Measurements from ENCODE around the gene TRMT1. TPM values are rescaled to one million over a fixed set of nuclear protein-coding genes. Genes with fewer than 3 reads are reported as not detected.
"Not testable (repeated sequence)": the region's sequence is repeated elsewhere in the genome, so short reads cannot be mapped to it uniquely, and the experiment has no call there.

TRMT1 gene
- total RNA-seq (2014; rRNA removed; shearing (Covaris generic); ENCODE audit: low replicate concordance) = 35.9 and 69.7 TPM in 2 replicates

- Histone ChIP-seq H3K4me2 (ENCODE audit: low read depth, low read length, poor library complexity, severe bottlenecking) (peak within 1 kb of the TSS; percentile 91), H2AFZ (ENCODE audit: low read length) (peak within 1 kb of the TSS; percentile 73; the same call in 1 of the 2 replicates), H3K9me3 (ENCODE audit: low read length) (no peaks in the 10 kb centered on the region), H3K36me3 (ENCODE audit: insufficient read depth, low read length) (no peaks in the 10 kb centered on the region), H3K4me3 (ENCODE audit: low read length) (peak within 1 kb of the TSS; percentile 97), H3K9me2 (replicated peaks; ENCODE audit: insufficient read depth, low read length) (no peaks in the 10 kb centered on the region), H3K27me3 (ENCODE audit: low read length) (no peaks in the 10 kb centered on the region), H4K20me1 (ENCODE audit: insufficient read depth, low read depth, low read length) (peaks cover 27% of the 10 kb centered on the region), H3K79me2 (ENCODE audit: low read length) (peaks cover 50% of the 10 kb centered on the region), H3K9ac (ENCODE audit: low read length) (peak within 1 kb of the TSS; percentile 84), H3K4me1 (ENCODE audit: low read length) (peaks cover 44% of the 10 kb centered on the region), H3K27ac (ENCODE audit: low read length) (peak within 1 kb of the TSS; percentile 55)
- DNase-seq = peak; percentile 97
Measured at GRCh38 chr19:13116282-13117175, at the start of gene TRMT1. TSS of gene TRMT1 (minus strand) at chr19:13116740. CDS start at chr19:13116399, 341 bp downstream.

- not testable (repeated sequence) for H3K9me2 ChIP-seq (replicated peaks; ENCODE audit: insufficient read depth, low read length); H4K20me1 ChIP-seq (ENCODE audit: insufficient read depth, low read depth, low read length); H2AFZ ChIP-seq (ENCODE audit: low read length); H3K9ac ChIP-seq (ENCODE audit: low read length); H3K4me3 ChIP-seq (ENCODE audit: low read length); H3K9me3 ChIP-seq (ENCODE audit: low read length); H3K36me3 ChIP-seq (ENCODE audit: insufficient read depth, low read length); H3K27me3 ChIP-seq (ENCODE audit: low read length); H3K27ac ChIP-seq (ENCODE audit: low read length); H3K4me2 ChIP-seq (ENCODE audit: low read depth, low read length, poor library complexity, severe bottlenecking); H3K79me2 ChIP-seq (ENCODE audit: low read length)
- H3K4me1 ChIP-seq (ENCODE audit: low read length) = peaks cover 30% of the 10 kb centered on the region
- DNase-seq = peak; percentile 10
Measured at GRCh38 chr19:13166151-13166550, 49.6 kb upstream of the TRMT1 start.

- H3K4me3 ChIP-seq (ENCODE audit: low read length) = no peak overlapping the region
- no peak overlapping the region for H3K27ac ChIP-seq (ENCODE audit: low read length)
- no peaks in the 10 kb centered on the region for H4K20me1 ChIP-seq (ENCODE audit: insufficient read depth, low read depth, low read length)
- no peaks in the 10 kb centered on the region for H3K79me2 ChIP-seq (ENCODE audit: low read length)
- no peaks in the 10 kb centered on the region for H3K27me3 ChIP-seq (ENCODE audit: low read length)
- H3K9ac ChIP-seq (ENCODE audit: low read length) = no peak overlapping the region
- H3K4me1 ChIP-seq (ENCODE audit: low read length) = peaks cover 30% of the 10 kb centered on the region
- no peaks in the 10 kb centered on the region for H3K36me3 ChIP-seq (ENCODE audit: insufficient read depth, low read length)
- no peak overlapping the region for H2AFZ ChIP-seq (ENCODE audit: low read length)
- H3K9me3 ChIP-seq (ENCODE audit: low read length) = no peaks in the 10 kb centered on the region
- DNase-seq = peak; percentile 32
- no peaks in the 10 kb centered on the region for H3K9me2 ChIP-seq (replicated peaks; ENCODE audit: insufficient read depth, low read length)
- H3K4me2 ChIP-seq (ENCODE audit: low read depth, low read length, poor library complexity, severe bottlenecking) = no peak overlapping the region
Measured at GRCh38 chr19:13165162-13165997, 48.8 kb upstream of the TRMT1 start.

GRCh38 chr19:13164343-13165161 is 48.0 kb upstream of the TRMT1 start:
- Histone ChIP-seq H4K20me1 (ENCODE audit: insufficient read depth, low read depth, low read length) (no peaks in the 10 kb centered on the region), H3K9me2 (replicated peaks; ENCODE audit: insufficient read depth, low read length) (no peaks in the 10 kb centered on the region), H3K27ac (ENCODE audit: low read length) (no peak overlapping the region), H3K4me1 (ENCODE audit: low read length) (peaks cover 30% of the 10 kb centered on the region), H3K4me3 (ENCODE audit: low read length) (peak overlapping the region; percentile 54; the same call in 1 of the 2 replicates), H3K79me2 (ENCODE audit: low read length) (no peaks in the 10 kb centered on the region), H3K4me2 (ENCODE audit: low read depth, low read length, poor library complexity, severe bottlenecking) (peak overlapping the region; percentile 77), H3K27me3 (ENCODE audit: low read length) (no peaks in the 10 kb centered on the region), H3K36me3 (ENCODE audit: insufficient read depth, low read length) (no peaks in the 10 kb centered on the region), H3K9ac (ENCODE audit: low read length) (peak overlapping the region; percentile 55), H2AFZ (ENCODE audit: low read length) (peak overlapping the region; percentile 98), H3K9me3 (ENCODE audit: low read length) (no peaks in the 10 kb centered on the region)
- DNase-seq = peak; percentile 68

- Histone ChIP-seq H3K27ac (ENCODE audit: low read length) (no peak overlapping the region), H3K27me3 (ENCODE audit: low read length) (no peaks in the 10 kb centered on the region), H3K36me3 (ENCODE audit: insufficient read depth, low read length) (no peaks in the 10 kb centered on the region), H3K4me2 (ENCODE audit: low read depth, low read length, poor library complexity, severe bottlenecking) (peak overlapping the region; percentile 77), H3K79me2 (ENCODE audit: low read length) (no peaks in the 10 kb centered on the region), H3K4me3 (ENCODE audit: low read length) (peak overlapping the region; percentile 58; the same call in 1 of the 2 replicates), H4K20me1 (ENCODE audit: insufficient read depth, low read depth, low read length) (no peaks in the 10 kb centered on the region), H3K9me3 (ENCODE audit: low read length) (no peaks in the 10 kb centered on the region), H2AFZ (ENCODE audit: low read length) (peak overlapping the region; percentile 98), H3K9ac (ENCODE audit: low read length) (peak overlapping the region; percentile 55), H3K9me2 (replicated peaks; ENCODE audit: insufficient read depth, low read length) (no peaks in the 10 kb centered on the region), H3K4me1 (ENCODE audit: low read length) (peaks cover 30% of the 10 kb centered on the region)
- peak; percentile 56 for DNase-seq
Measured at GRCh38 chr19:13163609-13164342, 47.2 kb upstream of the TRMT1 start.

GRCh38 chr19:13162724-13163608 is 46.4 kb upstream of the TRMT1 start:
- H3K9ac ChIP-seq (ENCODE audit: low read length) = peak overlapping the region; percentile 58
- no peaks in the 10 kb centered on the region for H3K9me2 ChIP-seq (replicated peaks; ENCODE audit: insufficient read depth, low read length)
- peak overlapping the region; percentile 77 for H3K4me2 ChIP-seq (ENCODE audit: low read depth, low read length, poor library complexity, severe bottlenecking)
- H3K9me3 ChIP-seq (ENCODE audit: low read length) = no peaks in the 10 kb centered on the region
- H3K4me3 ChIP-seq (ENCODE audit: low read length) = peak overlapping the region; percentile 58
- no peaks in the 10 kb centered on the region for H3K27me3 ChIP-seq (ENCODE audit: low read length)
- H3K36me3 ChIP-seq (ENCODE audit: insufficient read depth, low read length) = no peaks in the 10 kb centered on the region
- no peaks in the 10 kb centered on the region for H4K20me1 ChIP-seq (ENCODE audit: insufficient read depth, low read depth, low read length)
- DNase-seq = peak; percentile 88
- no peaks in the 10 kb centered on the region for H3K79me2 ChIP-seq (ENCODE audit: low read length)
- peaks cover 30% of the 10 kb centered on the region for H3K4me1 ChIP-seq (ENCODE audit: low read length)
- no peak overlapping the region for H3K27ac ChIP-seq (ENCODE audit: low read length)
- H2AFZ ChIP-seq (ENCODE audit: low read length) = peak overlapping the region; percentile 88; the same call in 1 of the 2 replicates

- Histone ChIP-seq H3K9me3 (ENCODE audit: low read length) (no peaks in the 10 kb centered on the region), H3K4me3 (ENCODE audit: low read length) (no peak overlapping the region), H2AFZ (ENCODE audit: low read length) (no peak overlapping the region), H3K79me2 (ENCODE audit: low read length) (no peaks in the 10 kb centered on the region), H3K4me2 (ENCODE audit: low read depth, low read length, poor library complexity, severe bottlenecking) (no peak overlapping the region), H3K9ac (ENCODE audit: low read length) (no peak overlapping the region), H3K4me1 (ENCODE audit: low read length) (peaks cover 42% of the 10 kb centered on the region), H3K9me2 (replicated peaks; ENCODE audit: insufficient read depth, low read length) (no peaks in the 10 kb centered on the region), H3K36me3 (ENCODE audit: insufficient read depth, low read length) (no peaks in the 10 kb centered on the region), H3K27ac (ENCODE audit: low read length) (no peak overlapping the region), H3K27me3 (ENCODE audit: low read length) (no peaks in the 10 kb centered on the region), H4K20me1 (ENCODE audit: insufficient read depth, low read depth, low read length) (no peaks in the 10 kb centered on the region)
- no peak for DNase-seq
Measured at GRCh38 chr19:13160557-13160956, 44.0 kb upstream of the TRMT1 start.

All from Karpas-422 (cell line).